Neural cell (in vitro differentiated cells): ENCODE measurements around the gene NDEL1. TPM values are rescaled to one million over a fixed set of nuclear protein-coding genes. Genes with fewer than 3 reads are reported as not detected.

Experiments used
- H2AFZ ChIP-seq: fragments of 200-600, 300-800 bp; sonication (generic), shearing (Covaris generic); 2 replicates; pipeline ENCODE4 v1.6.0; 2014; ENCODE audit warnings: low read depth, mild to moderate bottlenecking, antibody characterized with exemption, low read length, moderate library complexity
- H3F3A ChIP-seq: fragments of 200-600 bp; shearing (Covaris generic); 2 replicates; pipeline ENCODE4 v1.6.1; 2016; ENCODE audit warnings: mild to moderate bottlenecking, moderate library complexity, mixed read lengths, antibody characterized with exemption, low read length; ENCODE audit not compliant: insufficient read depth, poor library complexity, severe bottlenecking
- H3K27ac ChIP-seq: fragments of 200-600, 300-800 bp; sonication (generic), shearing (Covaris generic); 2 replicates; pipeline ENCODE4 v1.5.1; 2014; ENCODE audit warnings: mild to moderate bottlenecking, low read length, moderate library complexity
- H3K27me3 ChIP-seq: fragments of 300-800, 200-600 bp; sonication (generic), shearing (Covaris generic); 2 replicates; pipeline ENCODE4 v1.6.0; 2014; ENCODE audit warnings: mild to moderate bottlenecking, low read depth, low read length, moderate library complexity; ENCODE audit not compliant: insufficient read depth
- H3K36me3 ChIP-seq: fragments of 300-800, 200-600 bp; sonication (generic), shearing (Covaris generic); 2 replicates; pipeline ENCODE4 v1.5.1; 2014; ENCODE audit warnings: mild to moderate bottlenecking, antibody characterized with exemption, low read length, moderate library complexity; ENCODE audit not compliant: insufficient read depth
- H3K4me2 ChIP-seq: fragments of 300-800, 200-600 bp; sonication (generic), shearing (Covaris generic); 2 replicates; pipeline ENCODE4 v1.6.0; 2014; ENCODE audit warnings: mild to moderate bottlenecking, low read length
- H3K4me3 ChIP-seq: fragments of 300-800, 200-600 bp; sonication (generic), shearing (Covaris generic); 2 replicates; pipeline ENCODE4 v1.5.1; 2014; ENCODE audit warnings: mild to moderate bottlenecking, low read length, moderate library complexity
- H3K79me2 ChIP-seq: fragments of 200-600 bp; shearing (Covaris generic); replicated peaks from 2 replicates; pipeline ENCODE4 v1.6.0; 2014; ENCODE audit warnings: mild to moderate bottlenecking, low read length, moderate library complexity; ENCODE audit not compliant: insufficient read depth
- H3K9ac ChIP-seq: fragments of 300-800, 200-600 bp; sonication (generic), shearing (Covaris generic); 2 replicates; pipeline ENCODE4 v1.6.1; 2016; ENCODE audit warnings: mild to moderate bottlenecking, low read length, mixed read lengths
- H3K9me2 ChIP-seq: fragments of 200-600 bp; shearing (Covaris generic); 2 replicates; pipeline ENCODE4 v1.6.1; 2016; ENCODE audit warnings: mild to moderate bottlenecking, low read length, mixed read lengths; ENCODE audit not compliant: insufficient read depth
- H3K9me3 ChIP-seq: fragments of 200-600, 300-800 bp; sonication (generic), shearing (Covaris generic); 2 replicates; pipeline ENCODE4 v1.6.1; 2016; ENCODE audit warnings: mild to moderate bottlenecking, mixed run types, low read length, moderate library complexity, mixed read lengths
- H4K20me1 ChIP-seq: fragments of 200-600 bp; shearing (Covaris generic); 2 replicates; pipeline ENCODE4 v1.6.1; 2016; ENCODE audit warnings: mild to moderate bottlenecking, mixed run types; ENCODE audit not compliant: insufficient read depth
- CTCF ChIP-seq: fragments of 450-650 bp; IDR thresholded peaks from 2 replicates; pipeline ENCODE4 v1.5.1; 2014; ENCODE audit warnings: antibody characterized with exemption, mild to moderate bottlenecking, moderate library complexity; ENCODE audit not compliant: poor library complexity, severe bottlenecking
- EP300 ChIP-seq: fragments of 450-650 bp; conservative IDR thresholded peaks from 2 replicates; pipeline ENCODE4 v1.6.1; 2014; ENCODE audit warnings: antibody characterized with exemption, mild to moderate bottlenecking, moderate library complexity; ENCODE audit not compliant: poor library complexity, severe bottlenecking
- EZH2 ChIP-seq: fragments of 200-600, 300-800 bp; shearing (Covaris generic), sonication (generic); IDR thresholded peaks from 2 replicates; pipeline ENCODE4 v1.6.1; 2014; ENCODE audit warnings: antibody characterized with exemption, low read length, borderline replicate concordance, mild to moderate bottlenecking; ENCODE audit not compliant: insufficient read depth, poor library complexity, severe bottlenecking
- MXI1 ChIP-seq: fragments of 450-650 bp; conservative IDR thresholded peaks from 2 replicates; pipeline ENCODE4 v1.6.1; 2014; ENCODE audit warnings: antibody characterized with exemption, mild to moderate bottlenecking; ENCODE audit not compliant: poor library complexity, severe bottlenecking
- POLR2AphosphoS5 ChIP-seq: IDR thresholded peaks from 2 replicates; pipeline ENCODE4 v1.6.1; 2012
- RAD21 ChIP-seq: fragments of 450-650 bp; conservative IDR thresholded peaks from 2 replicates; pipeline ENCODE4 v1.6.1; 2014; ENCODE audit warnings: antibody characterized with exemption, mild to moderate bottlenecking, moderate library complexity
- REST ChIP-seq: IDR thresholded peaks from 2 replicates; pipeline ENCODE4 v1.6.1; 2012; ENCODE audit warnings: borderline replicate concordance
- SMC3 ChIP-seq: fragments of 450-650 bp; conservative IDR thresholded peaks from 2 replicates; pipeline ENCODE4 v1.6.1; 2014; ENCODE audit warnings: antibody characterized with exemption, mild to moderate bottlenecking, moderate library complexity; ENCODE audit not compliant: poor library complexity
- TAF1 ChIP-seq: IDR thresholded peaks from 2 replicates; pipeline ENCODE4 v1.6.1; 2012; ENCODE audit warnings: low read depth
- polyA plus RNA-seq: library from polyadenylated mRNA; depleted of rRNA; stranded (reverse); fragments of >200 nt; gene quantifications from 2 replicates; pipeline ENCODE4 v1.2.3, GENCODE V29; 2014

Gene NDEL1
- polyA plus RNA-seq, 1 donor from 2014 or later, result 25.7 TPM

DNA sequence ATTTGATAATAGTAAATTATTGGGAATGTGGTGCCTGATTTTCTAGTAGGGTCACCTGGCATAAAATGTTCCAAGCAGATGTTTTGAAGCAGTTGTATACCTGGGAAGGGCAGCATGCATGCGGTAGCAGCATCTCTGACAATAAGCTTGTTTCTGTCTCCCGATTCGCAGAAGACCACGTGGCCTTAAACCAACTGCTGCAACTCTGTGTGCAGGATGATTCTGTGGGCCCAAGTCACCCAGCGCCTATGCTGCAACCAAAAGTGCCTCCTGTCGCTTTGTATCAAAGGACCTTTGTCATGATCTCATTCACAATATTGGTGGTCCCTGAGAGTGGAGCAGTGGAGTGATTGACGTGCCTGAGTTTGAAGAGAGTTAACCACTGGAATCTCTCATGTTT, 8.1 kb downstream of the NDEL1 start:
- Histone ChIP-seq H3K79me2 (peaks cover 24% of the 10 kb centered on the region), H3K4me2 (no peak overlapping the region)

DNA sequence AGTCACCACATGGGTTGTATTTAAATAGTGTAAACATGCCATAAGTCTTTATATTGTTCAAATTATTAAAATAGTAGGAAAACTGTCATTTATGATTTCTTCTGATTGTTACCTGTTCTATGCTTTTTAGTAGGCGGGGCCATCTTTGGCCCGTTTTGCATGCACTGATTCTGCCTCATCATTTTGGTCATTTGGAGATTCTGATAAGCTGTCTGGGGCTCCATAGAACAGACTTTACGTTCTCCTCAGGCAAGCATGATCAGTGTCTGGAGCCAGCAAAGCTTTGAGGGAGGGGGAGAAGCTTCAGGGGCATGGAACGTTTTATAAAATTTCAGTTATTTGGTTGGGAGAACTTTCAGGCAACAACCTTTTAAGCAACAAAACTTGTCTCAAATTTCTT, 8.8 kb downstream of the NDEL1 start:
- no peak overlapping the region for H3K4me3 ChIP-seq
- no peaks in the 10 kb centered on the region for H3K9me3 ChIP-seq
- peaks cover 9% of the 10 kb centered on the region for H3K36me3 ChIP-seq
- no peak overlapping the region for H2AFZ ChIP-seq
- H4K20me1 ChIP-seq, result no peaks in the 10 kb centered on the region
- no peak overlapping the region for H3K9ac ChIP-seq
- H3K79me2 ChIP-seq, result peaks cover 22% of the 10 kb centered on the region
- H3F3A ChIP-seq, result no peaks in the 10 kb centered on the region
- H3K4me2 ChIP-seq, result no peak overlapping the region
- H3K27me3 ChIP-seq, result no peaks in the 10 kb centered on the region
- H3K27ac ChIP-seq, result no peak overlapping the region
- H3K9me2 ChIP-seq, result no peaks in the 10 kb centered on the region
- TF ChIP-seq REST (no peak), SMC3 (no peak), POLR2AphosphoS5 (no peak), EZH2 (no peak), TAF1 (no peak), EP300 (no peak), RAD21 (no peak), MXI1 (no peak)

More for the DNA sequence above, 8.1 kb downstream of the NDEL1 start:
- Histone ChIP-seq H3K27me3 (no peaks in the 10 kb centered on the region), H3K9me3 (no peaks in the 10 kb centered on the region), H2AFZ (no peak overlapping the region), H3K9ac (no peak overlapping the region), H3K9me2 (no peaks in the 10 kb centered on the region), H3K27ac (no peak overlapping the region), H4K20me1 (no peaks in the 10 kb centered on the region), H3K4me3 (no peak overlapping the region), H3F3A (no peaks in the 10 kb centered on the region), H3K36me3 (peaks cover 9% of the 10 kb centered on the region)
- TF ChIP-seq SMC3, result no peak
- TF ChIP-seq REST, result no peak
- TF ChIP-seq RAD21, result no peak
- TF ChIP-seq EP300, result no peak
- TF ChIP-seq MXI1, result no peak
- TF ChIP-seq TAF1, result no peak
- TF ChIP-seq POLR2AphosphoS5, result no peak
- TF ChIP-seq CTCF, result no peak
